H9 (cell line): ENCODE data around the gene HCRTR1. TPM values are rescaled to one million over a fixed set of nuclear protein-coding genes. Genes with fewer than 3 reads are reported as not detected.

ENCODE experiments used
- DNase-seq: peaks from one replicate; pipeline ENCODE4 v3.0.0-alpha.2; 2017
- H2AFZ ChIP-seq: one replicate; pipeline ENCODE4 v1.6.1; 2013; ENCODE audit warnings: mild to moderate bottlenecking, low read length, control low read depth, moderate library complexity
- H2AK5ac ChIP-seq: 2 replicates; pipeline ENCODE4 v1.6.1; 2013; ENCODE audit warnings: low read length, control low read depth, mixed read lengths; ENCODE audit not compliant: insufficient read length
- H2BK120ac ChIP-seq: one replicate; pipeline ENCODE4 v1.6.1; 2013; ENCODE audit warnings: low read depth, mild to moderate bottlenecking, low read length, control low read depth, inconsistent platforms; ENCODE audit not compliant: poor library complexity, severe bottlenecking
- H2BK12ac ChIP-seq: 2 replicates; pipeline ENCODE4 v1.6.1; 2013; ENCODE audit warnings: low read length, control low read depth, mixed read lengths, low read depth; ENCODE audit not compliant: insufficient read length
- H2BK15ac ChIP-seq: 2 replicates; pipeline ENCODE4 v1.6.1; 2013; ENCODE audit warnings: low read depth, low read length, control low read depth
- H2BK20ac ChIP-seq: one replicate; pipeline ENCODE4 v1.6.1; 2013; ENCODE audit warnings: low read depth, mild to moderate bottlenecking, low read length, control low read depth, inconsistent platforms; ENCODE audit not compliant: poor library complexity, severe bottlenecking
- H2BK5ac ChIP-seq: 2 replicates; pipeline ENCODE4 v1.6.1; 2013; ENCODE audit warnings: low read length, control low read depth, mixed read lengths; ENCODE audit not compliant: insufficient read length
- H3K14ac ChIP-seq: 2 replicates; pipeline ENCODE4 v1.6.1; 2013; ENCODE audit warnings: low read length, control low read depth; ENCODE audit not compliant: insufficient read depth
- H3K18ac ChIP-seq: 2 replicates; pipeline ENCODE4 v1.6.1; 2013; ENCODE audit warnings: low read depth, mild to moderate bottlenecking, mixed read lengths, low read length, control low read depth; ENCODE audit not compliant: insufficient read length
- H3K23ac ChIP-seq: 2 replicates; pipeline ENCODE4 v1.6.1; 2013; ENCODE audit warnings: low read length, control low read depth, mixed read lengths, low read depth; ENCODE audit not compliant: insufficient read length
- H3K23me2 ChIP-seq: 2 replicates; pipeline ENCODE4 v1.6.1; 2013; ENCODE audit warnings: low read depth, mild to moderate bottlenecking, mixed read lengths, low read length, control low read depth; ENCODE audit not compliant: insufficient read length, poor library complexity, severe bottlenecking
- H3K27ac ChIP-seq: 2 replicates; pipeline ENCODE4 v1.5.1; 2013; ENCODE audit warnings: low read length, control low read depth, mixed read lengths, low read depth; ENCODE audit not compliant: insufficient read length
- H3K27me3 ChIP-seq: 2 replicates; pipeline ENCODE4 v1.6.1; 2013; ENCODE audit warnings: low read length, control low read depth, inconsistent platforms; ENCODE audit not compliant: insufficient read depth
- H3K4ac ChIP-seq: 2 replicates; pipeline ENCODE4 v1.6.1; 2013; ENCODE audit warnings: low read depth, mild to moderate bottlenecking, control low read depth, inconsistent platforms, low read length, moderate library complexity
- H3K4me1 ChIP-seq: 2 replicates; pipeline ENCODE4 v1.6.1; 2013; ENCODE audit warnings: low read length, control low read depth, inconsistent platforms; ENCODE audit not compliant: insufficient read depth
- H3K4me2 ChIP-seq: 2 replicates; pipeline ENCODE4 v1.6.1; 2013; ENCODE audit warnings: low read length, control low read depth, mixed read lengths; ENCODE audit not compliant: insufficient read length, insufficient read depth
- H3K56ac ChIP-seq: 2 replicates; pipeline ENCODE4 v1.6.1; 2013; ENCODE audit warnings: low read depth, mild to moderate bottlenecking, mixed read lengths, low read length, control low read depth; ENCODE audit not compliant: insufficient read length
- H3K79me1 ChIP-seq: 2 replicates; pipeline ENCODE4 v1.6.1; 2013; ENCODE audit warnings: low read depth, mild to moderate bottlenecking, moderate library complexity, low read length, control low read depth, inconsistent platforms; ENCODE audit not compliant: insufficient read depth, poor library complexity, severe bottlenecking
- H3K79me2 ChIP-seq: 2 replicates; pipeline ENCODE4 v1.6.1; 2013; ENCODE audit warnings: low read length, control low read depth, inconsistent platforms; ENCODE audit not compliant: insufficient read depth
- H3K9ac ChIP-seq: 2 replicates; pipeline ENCODE4 v1.6.1; 2013; ENCODE audit warnings: low read length, control low read depth, mixed read lengths; ENCODE audit not compliant: insufficient read length; ENCODE audit errors: extremely low read depth
- H3K9me3 ChIP-seq: one replicate; pipeline ENCODE4 v1.6.1; 2013; ENCODE audit warnings: low read depth, low read length, inconsistent platforms; ENCODE audit not compliant: control insufficient read depth
- H3T11ph ChIP-seq: one replicate; pipeline ENCODE4 v1.6.1; 2013; ENCODE audit warnings: mild to moderate bottlenecking, low read length, control low read depth, inconsistent platforms
- H4K20me1 ChIP-seq: one replicate; pipeline ENCODE4 v1.6.1; 2013; ENCODE audit not compliant: control insufficient read depth, insufficient read length, insufficient read depth
- H4K5ac ChIP-seq: 2 replicates; pipeline ENCODE4 v1.6.1; 2013; ENCODE audit warnings: low read depth, mild to moderate bottlenecking, mixed read lengths, low read length, control low read depth; ENCODE audit not compliant: insufficient read length
- H4K8ac ChIP-seq: replicated peaks from 2 replicates; pipeline ENCODE4 v1.6.1; 2013; ENCODE audit warnings: low read length, control low read depth, mixed read lengths, low read depth; ENCODE audit not compliant: insufficient read length
- H4K91ac ChIP-seq: 2 replicates; pipeline ENCODE4 v1.6.1; 2013; ENCODE audit warnings: low read depth, mild to moderate bottlenecking, moderate library complexity, mixed read lengths, low read length, control low read depth; ENCODE audit not compliant: insufficient read length
- H3K27ac Mint-ChIP-seq, 3 experiments: 2 replicates in 2 of 3; 3 replicates in 1 of 3; pipeline ENCODE4 v1.8.0; 2020 to 2021; ENCODE audit warnings: mixed read lengths in 3 of 3, mild to moderate bottlenecking in 1 of 3, moderate library complexity in 1 of 3
- H3K27me3 Mint-ChIP-seq: 2 replicates; pipeline ENCODE4 v1.8.0; 2021; ENCODE audit warnings: low read depth, mild to moderate bottlenecking, moderate library complexity, mixed read lengths
- H3K36me3 Mint-ChIP-seq, 3 experiments: 2 replicates in 2 of 3; 3 replicates in 1 of 3; pipeline ENCODE4 v1.8.0; 2020 to 2021; ENCODE audit warnings: low read depth in 3 of 3, mixed read lengths in 3 of 3; ENCODE audit not compliant: insufficient read depth in 1 of 3
- H3K4me1 Mint-ChIP-seq, 2 experiments: 2 replicates each; pipeline ENCODE4 v1.8.0; 2020; ENCODE audit warnings: mixed read lengths in 2 of 2
- H3K4me3 Mint-ChIP-seq, 2 experiments: 2 replicates in 1 of 2; 3 replicates in 1 of 2; pipeline ENCODE4 v1.8.0; 2020 to 2021; ENCODE audit warnings: mild to moderate bottlenecking in 2 of 2, mixed read lengths in 2 of 2, moderate library complexity in 1 of 2
- H3K9me3 Mint-ChIP-seq, 2 experiments: 2 replicates in 1 of 2; 3 replicates in 1 of 2; pipeline ENCODE4 v1.8.0; 2020; ENCODE audit warnings: mild to moderate bottlenecking in 2 of 2, mixed read lengths in 2 of 2, moderate library complexity in 1 of 2
- CTCF ChIP-seq: fragments of 200-600 bp; sonication (generic); conservative IDR thresholded peaks from 3 replicates; pipeline ENCODE4 v1.8.0; 2021; ENCODE audit warnings: antibody characterized with exemption, mild to moderate bottlenecking
- WGBS: extraction: QIAGEN DNeasy Blood & Tissue Kit; methylation state at CpG from one replicate; pipeline ENCODE4 v1.1.7; 2013; ENCODE audit warnings: missing lambda C conversion rate, low lambda C conversion rate, mixed read lengths; ENCODE audit not compliant: insufficient read length; ENCODE audit errors: extremely low coverage; 5-methylcytosine and 5-hydroxymethylcytosine counted together
- total RNA-seq: library from RNA; stranded (reverse); gene quantifications from 2 replicates; pipeline ENCODE4 v1.2.1, GENCODE V29; 2021

HCRTR1 gene
- total RNA-seq, 1 experiment from 2014 or later = not detected

DNA sequence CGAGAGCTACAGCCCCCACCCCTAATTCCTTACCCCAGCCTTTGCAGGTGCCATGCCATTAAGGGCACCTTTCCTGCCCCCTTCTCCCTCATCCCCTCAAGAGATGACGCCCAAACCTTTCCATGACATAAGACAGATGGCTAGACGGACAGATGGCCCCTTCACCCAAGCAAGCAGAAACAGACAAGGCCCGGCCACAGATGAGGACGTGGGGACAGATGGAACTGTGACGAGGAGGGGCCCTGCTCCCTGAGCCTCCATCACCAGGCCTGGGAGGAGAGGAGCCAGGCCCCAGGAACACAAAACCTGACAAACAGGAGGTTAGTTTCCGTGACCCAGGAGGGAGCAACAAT, 51.9 kb downstream of the HCRTR1 start:
- H3K27ac Mint-ChIP-seq = no peak overlapping the region; a peak in 1 of 7 replicates
- TF ChIP-seq CTCF = no peak
- Histone ChIP-seq H2AK5ac (no peak overlapping the region), H4K20me1 (no peaks in the 10 kb centered on the region), H3K18ac (no peak overlapping the region), H3K9ac (no peak overlapping the region), H2BK5ac (no peak overlapping the region), H3K27ac (no peak overlapping the region), H3T11ph (no peak overlapping the region), H3K23me2 (no peaks in the 10 kb centered on the region), H2BK12ac (no peak overlapping the region), H3K23ac (no peak overlapping the region), H3K14ac (no peak overlapping the region), H3K9me3 (no peaks in the 10 kb centered on the region), H3K4ac (no peak overlapping the region), H2BK20ac (no peak overlapping the region), H3K79me2 (no peaks in the 10 kb centered on the region), H3K56ac (no peak overlapping the region), H4K5ac (no peak overlapping the region), H4K8ac (no peak overlapping the region), H4K91ac (no peak overlapping the region), H2BK120ac (no peak overlapping the region), H3K4me1 (no peaks in the 10 kb centered on the region; the same call in 1 of the 2 replicates), H3K4me2 (no peak overlapping the region), H2BK15ac (no peak overlapping the region), H2AFZ (no peak overlapping the region), H3K27me3 (no peaks in the 10 kb centered on the region), H3K79me1 (no peaks in the 10 kb centered on the region)
- no peak for DNase-seq
- H3K4me1 Mint-ChIP-seq = peaks cover 25 to 30% of the 10 kb centered on the region in 2 experiments
- H3K4me3 Mint-ChIP-seq = no peak overlapping the region
- no peaks in the 10 kb centered on the region; a peak in 1 of 5 replicates for H3K9me3 Mint-ChIP-seq
- H3K36me3 Mint-ChIP-seq = no peaks in the 10 kb centered on the region
- no CpG with 5 or more reads among the region's 7 CpGs for WGBS
- H3K27me3 Mint-ChIP-seq = peaks cover 2% of the 10 kb centered on the region
